HG03460 (cell line): ENCODE measurements around the gene FTSJ3.
"Not testable (repeated sequence)": the region's sequence is repeated elsewhere in the genome, so short reads cannot be mapped to it uniquely, and the experiment has no call there.

Experiments
- ATAC-seq: cut with Tn5 transposase; IDR thresholded peaks from one replicate; pipeline ENCODE4 v1.9.1; 2021; ENCODE audit not compliant: unreplicated experiment

The FTSJ3 gene

GRCh38 chr17:63827002-63827800, at the start of gene FTSJ3, which contains the start of gene PSMC5:
FTSJ3 (minus strand) TSS chr17:63827663; CDS start chr17:63826902, 761 bp downstream.
PSMC5 (plus strand) TSS chr17:63827431; CDS start chr17:63827491, 60 bp downstream.
- ATAC-seq, result peak; percentile 90

DNA sequence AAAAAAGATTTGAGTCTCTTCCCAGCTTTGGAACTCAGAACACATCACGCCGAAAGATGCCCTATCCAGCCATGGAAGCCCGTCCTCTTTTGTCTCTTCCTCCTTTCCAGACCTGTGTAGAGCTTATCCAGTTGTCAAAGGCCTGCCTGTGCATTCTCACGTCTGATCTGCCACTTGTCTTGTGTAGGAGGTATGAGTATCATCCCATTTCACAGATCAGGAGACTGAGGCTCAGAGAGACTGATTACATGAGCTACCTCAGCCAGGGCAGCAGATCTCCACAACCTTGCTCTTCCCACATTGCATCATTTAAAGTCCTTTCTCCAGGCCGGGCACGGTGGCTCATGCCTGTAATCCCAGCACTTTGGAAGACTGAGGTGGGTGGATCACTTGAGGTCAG, 47.2 kb upstream of the FTSJ3 start:
- not testable (repeated sequence) for ATAC-seq

DNA sequence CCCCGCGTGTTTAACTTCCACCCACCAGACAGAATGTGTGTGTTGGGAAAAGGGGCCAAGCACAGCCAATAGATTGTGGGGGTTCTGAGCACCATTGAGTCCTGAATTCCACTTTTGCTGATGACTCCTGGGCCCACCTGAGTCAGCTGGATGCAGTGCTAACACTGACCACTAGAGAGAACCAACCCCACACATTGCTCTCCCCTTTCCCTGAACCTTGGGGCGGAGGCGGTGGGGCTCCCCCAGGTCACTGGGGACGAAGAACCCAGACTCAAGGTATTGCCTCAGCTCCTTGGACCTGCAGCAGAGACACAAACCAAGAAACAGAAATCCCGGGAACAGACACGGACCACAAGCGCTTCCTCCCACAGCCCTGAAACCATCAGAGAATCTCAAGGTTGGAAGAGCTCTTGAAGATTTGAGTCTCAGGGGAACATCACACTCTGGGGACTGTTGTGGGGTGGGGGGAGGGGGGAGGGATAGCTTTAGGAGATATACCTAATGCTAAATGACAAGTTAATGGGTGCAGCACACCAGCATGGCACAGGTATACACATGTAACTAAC, 46.7 kb upstream of the FTSJ3 start:
- not testable (repeated sequence) for ATAC-seq

DNA sequence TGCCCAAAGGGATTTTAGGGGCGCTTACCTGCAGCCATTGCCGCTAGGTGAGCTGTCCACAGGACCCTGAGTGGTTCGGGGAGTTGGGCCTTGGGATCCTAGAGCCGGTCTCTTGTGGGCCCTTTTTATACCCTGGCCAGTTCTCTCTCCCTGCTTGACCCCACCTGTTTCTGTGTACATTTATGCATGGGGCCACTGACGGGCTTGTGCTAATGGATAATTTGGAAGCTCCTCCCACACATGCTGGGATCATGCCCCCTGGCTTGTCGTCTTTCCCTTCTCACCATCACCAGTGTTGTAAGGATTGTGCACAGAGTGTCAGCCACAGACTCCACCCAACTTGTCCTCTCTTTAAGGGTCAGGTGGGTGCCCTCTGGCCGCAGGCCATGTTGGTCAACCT, 46.1 kb upstream of the FTSJ3 start, which contains the start of gene CSH2:
TSS of gene CSH2 (minus strand) at position 101 of the 400 bp plus-strand sequence. CDS start at position 38, 63 bp downstream.
- not testable (repeated sequence) for ATAC-seq

- ATAC-seq, result not testable (repeated sequence)
These were observed 44.3 kb upstream of the FTSJ3 start for GRCh38 chr17:63871646-63872365.

DNA sequence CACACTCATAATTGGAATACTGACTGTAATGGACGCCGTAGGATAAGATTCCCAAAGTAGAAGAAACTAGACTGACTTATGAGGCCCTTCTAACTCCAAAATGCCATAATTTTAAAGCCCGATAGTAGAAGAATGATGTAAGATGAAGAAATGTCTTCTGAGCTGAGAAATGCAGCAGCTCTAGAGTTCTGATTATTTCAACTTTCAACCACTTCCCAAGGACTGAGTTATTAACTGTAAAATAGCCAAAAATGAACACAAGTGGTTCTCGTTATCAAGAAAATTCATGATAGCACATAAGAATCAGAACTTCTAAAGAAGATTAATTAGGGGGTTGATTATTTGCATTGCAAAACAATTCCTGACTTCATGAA, 42.8 kb upstream of the FTSJ3 start:
- not testable (repeated sequence) for ATAC-seq

GRCh38 chr17:63869491-63870291, 42.2 kb upstream of the FTSJ3 start:
- ATAC-seq, result not testable (repeated sequence)

- ATAC-seq, result not testable (repeated sequence)
These were observed 39.2 kb upstream of the FTSJ3 start for GRCh38 chr17:63866625-63867024.

DNA sequence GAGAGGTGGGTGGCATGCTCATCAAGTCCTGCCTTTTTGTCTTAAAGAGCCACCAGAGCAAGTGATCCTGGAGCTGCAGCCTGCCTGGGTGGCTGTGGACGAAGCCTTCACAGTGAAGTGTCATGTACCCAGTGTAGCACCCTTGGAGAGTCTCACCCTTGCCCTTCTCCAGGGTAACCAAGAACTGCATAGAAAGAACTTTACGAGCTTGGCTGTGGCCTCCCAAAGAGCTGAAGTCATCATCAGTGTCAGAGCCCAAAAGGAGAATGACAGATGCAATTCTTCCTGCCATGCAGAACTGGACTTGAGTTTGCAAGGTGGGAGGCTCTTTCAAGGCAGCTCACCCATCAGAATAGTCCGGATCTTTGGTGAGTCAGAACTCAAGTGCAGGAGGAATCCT, 31.8 kb upstream of the FTSJ3 start:
- ATAC-seq, result no peak

DNA sequence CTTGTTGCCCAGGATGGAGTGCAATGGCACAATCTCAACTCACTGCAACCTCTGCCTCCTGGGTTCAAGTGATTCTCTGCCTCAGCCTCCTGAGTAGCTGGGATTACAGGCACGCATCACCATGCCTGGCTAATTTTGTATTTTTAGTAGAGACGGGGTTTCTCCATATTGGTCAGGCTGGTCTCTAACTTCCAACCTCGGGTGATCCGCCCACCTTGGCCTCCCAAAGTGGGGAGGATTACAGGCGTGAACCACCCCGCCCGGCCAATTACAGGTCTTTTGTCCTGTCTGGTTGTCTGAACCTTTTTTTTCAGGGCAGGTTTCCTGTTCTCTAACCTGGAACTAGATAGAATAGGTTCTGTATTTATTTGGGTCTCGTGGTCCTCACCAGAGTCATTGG, 29.0 kb upstream of the FTSJ3 start:
- not testable (repeated sequence) for ATAC-seq

- ATAC-seq, result no peak
These were observed 27.7 kb upstream of the FTSJ3 start for GRCh38 chr17:63855185-63855584.

GRCh38 chr17:63854709-63855108, 27.2 kb upstream of the FTSJ3 start:
- no peak for ATAC-seq

DNA sequence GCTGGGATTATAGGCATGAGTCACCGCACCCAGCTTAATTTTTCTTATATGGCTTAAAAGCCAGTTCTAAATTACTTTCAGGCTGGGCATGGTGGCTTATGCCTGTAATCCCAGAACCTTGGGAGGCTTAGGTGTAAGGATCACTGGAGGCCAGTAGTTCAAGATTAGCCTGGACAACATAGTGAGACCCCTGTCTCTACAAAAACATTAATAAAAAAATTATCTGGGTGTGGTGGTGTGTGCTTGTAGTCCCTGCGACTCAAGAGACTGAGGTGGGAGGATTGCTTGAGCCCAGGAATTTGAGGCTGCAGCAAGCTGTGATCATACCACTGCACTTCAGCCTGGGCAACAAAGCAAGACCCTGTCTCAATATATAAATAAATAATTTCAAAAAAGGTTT, 25.8 kb upstream of the FTSJ3 start:
- no peak for ATAC-seq

DNA sequence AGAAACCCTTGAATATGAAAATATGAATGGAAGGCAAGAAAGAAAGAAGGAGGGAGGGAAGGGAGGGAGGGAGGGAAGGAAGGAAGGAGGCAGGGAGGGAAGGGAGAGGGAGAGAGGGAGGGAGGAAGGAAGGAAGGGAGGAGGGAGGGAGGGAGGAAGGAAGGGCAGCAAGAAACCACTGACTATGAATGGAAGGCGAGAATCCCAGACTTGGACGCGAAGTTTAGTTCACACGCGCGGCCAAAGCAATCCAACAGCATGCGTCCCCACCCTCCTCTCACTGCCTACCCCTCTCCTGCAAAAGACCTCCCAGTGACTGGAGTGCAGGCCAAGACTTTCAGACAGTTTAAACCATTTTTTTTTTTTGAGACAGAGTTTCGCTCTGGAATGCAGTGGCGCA, 22.9 kb upstream of the FTSJ3 start:
- ATAC-seq, result no peak

- ATAC-seq, result peak; percentile 89
These were observed 21.6 kb upstream of the FTSJ3 start for GRCh38 chr17:63848834-63849689.

DNA sequence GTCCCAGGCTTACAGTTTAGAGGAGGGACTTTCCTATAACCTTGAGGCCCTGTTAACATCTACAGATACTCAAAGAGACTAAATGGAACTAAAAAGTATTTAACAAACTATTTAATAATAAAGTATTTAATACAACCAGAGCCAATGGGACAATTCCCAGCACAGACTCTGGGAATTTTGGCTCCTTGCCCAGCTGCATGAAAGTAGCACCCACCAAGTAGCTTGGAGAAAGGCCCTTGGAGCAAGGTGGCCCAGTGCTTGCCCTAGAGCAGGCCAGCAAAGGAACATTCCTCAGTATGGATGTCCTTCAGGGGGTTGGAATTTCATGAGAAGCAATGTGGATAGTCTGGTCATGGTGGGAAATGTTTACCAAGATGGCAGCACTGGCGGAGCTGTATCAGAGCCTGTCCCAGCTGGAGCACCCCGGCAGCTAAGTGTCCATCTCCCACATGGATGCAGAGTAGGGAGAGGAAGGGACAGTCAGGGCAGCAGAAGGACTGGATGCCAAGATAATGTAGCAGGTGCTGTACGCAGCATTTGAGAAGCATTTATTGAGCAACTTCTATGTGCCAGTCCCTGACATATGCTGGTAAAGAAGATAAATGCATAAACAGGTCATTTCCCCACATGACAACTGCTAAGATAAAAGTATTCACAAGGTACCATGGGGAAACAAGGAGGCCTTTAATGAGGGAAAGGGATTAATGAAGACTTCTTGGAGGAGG, 20.2 kb upstream of the FTSJ3 start:
- ATAC-seq, result no peak

GRCh38 chr17:63845509-63845908, 18.0 kb upstream of the FTSJ3 start:
- ATAC-seq, result no peak

- no peak for ATAC-seq
These were observed 16.6 kb upstream of the FTSJ3 start for GRCh38 chr17:63843910-63844677.
